ENCODE results near the gene CLBA1.

DNA sequence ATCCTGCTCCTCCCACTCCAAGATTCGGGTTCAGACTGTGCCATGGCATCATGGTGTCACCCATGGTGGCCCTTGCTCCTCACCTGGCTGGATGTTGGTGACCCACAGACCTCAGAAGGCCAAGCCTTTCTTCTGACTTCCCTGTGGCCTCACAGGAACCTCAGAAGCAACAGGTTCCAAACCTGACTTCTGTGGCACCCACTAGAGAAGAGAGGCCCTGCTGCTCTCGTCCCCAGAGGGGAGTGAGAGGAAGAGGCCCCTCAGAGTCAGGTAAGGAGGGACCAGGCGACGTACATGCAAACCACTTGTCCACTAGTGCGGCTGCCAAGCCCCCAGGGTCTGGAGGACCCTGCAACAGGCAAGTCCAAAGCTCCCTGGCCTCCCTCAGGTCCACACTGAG lies 10.4 kb downstream of the CLBA1 start:
- TF ChIP-seq, protein P1, sequence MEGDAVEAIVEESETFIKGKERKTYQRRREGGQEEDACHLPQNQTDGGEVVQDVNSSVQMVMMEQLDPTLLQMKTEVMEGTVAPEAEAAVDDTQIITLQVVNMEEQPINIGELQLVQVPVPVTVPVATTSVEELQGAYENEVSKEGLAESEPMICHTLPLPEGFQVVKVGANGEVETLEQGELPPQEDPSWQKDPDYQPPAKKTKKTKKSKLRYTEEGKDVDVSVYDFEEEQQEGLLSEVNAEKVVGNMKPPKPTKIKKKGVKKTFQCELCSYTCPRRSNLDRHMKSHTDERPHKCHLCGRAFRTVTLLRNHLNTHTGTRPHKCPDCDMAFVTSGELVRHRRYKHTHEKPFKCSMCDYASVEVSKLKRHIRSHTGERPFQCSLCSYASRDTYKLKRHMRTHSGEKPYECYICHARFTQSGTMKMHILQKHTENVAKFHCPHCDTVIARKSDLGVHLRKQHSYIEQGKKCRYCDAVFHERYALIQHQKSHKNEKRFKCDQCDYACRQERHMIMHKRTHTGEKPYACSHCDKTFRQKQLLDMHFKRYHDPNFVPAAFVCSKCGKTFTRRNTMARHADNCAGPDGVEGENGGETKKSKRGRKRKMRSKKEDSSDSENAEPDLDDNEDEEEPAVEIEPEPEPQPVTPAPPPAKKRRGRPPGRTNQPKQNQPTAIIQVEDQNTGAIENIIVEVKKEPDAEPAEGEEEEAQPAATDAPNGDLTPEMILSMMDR (IDR thresholded peaks at IDR 0.05 in 4 of 5, conservative IDR thresholded peaks at IDR 0.05 in 1 of 5), result no peak
- TF ChIP-seq POLR2A (IDR thresholded peaks at IDR 0.05), result no peak

Measured in gastrocnemius medialis (tissue), 4 donors.